Upper lobe of left lung (tissue), 4 donors: ENCODE data around the gene DSCAM.

Experiments used
- CTCF ChIP-seq, 6 experiments: fragments of 450-650 bp in 4 of 6; fragments of 200-600 bp in 2 of 6; sonication (generic) in 2 of 6; IDR thresholded peaks; one replicate each; pipeline ENCODE4 v1.5.1; 2016 to 2019; ENCODE audit warnings: antibody characterized with exemption in 6 of 6
- EP300 ChIP-seq, 4 donors: sonication (generic); formaldehyde crosslinking; IDR thresholded peaks; one replicate each; pipeline ENCODE4 v1.5.1; 2017; ENCODE audit warnings: antibody characterized with exemption in 4 of 4, control low read depth in 2 of 4
- POLR2A ChIP-seq, 4 donors: fragments of 450-650 bp; IDR thresholded peaks; one replicate each; pipeline ENCODE4 v1.5.1; 2016 to 2017; ENCODE audit warnings: antibody characterized with exemption in 4 of 4, mild to moderate bottlenecking in 2 of 4

- TF ChIP-seq POLR2A (IDR thresholded peaks at IDR 0.05) (no peak), CTCF (IDR thresholded peaks at IDR 0.05) (no peak), EP300 (IDR thresholded peaks at IDR 0.05) (no peak)
Observed at GRCh38 chr21:40151611-40152010, 695.3 kb downstream of the DSCAM start.
